Measurements from ENCODE around the gene ZBP1. TPM values are rescaled to one million over a fixed set of nuclear protein-coding genes. Genes with fewer than 3 reads are reported as not detected.
A peak's percentile ranks its signal among the peaks of the same experiment; 100 is the strongest.

ZBP1 gene
- total RNA-seq, 1 experiment from 2014 or later: not detected

GRCh38 chr20:57601211-57601570, 19.0 kb downstream of the ZBP1 start:
- peak; percentile 66 for DNase-seq (ENCODE audit: low read depth)

- peak; percentile 31 for DNase-seq (ENCODE audit: low read depth)
Measured at GRCh38 chr20:57600320-57601210, 19.7 kb downstream of the ZBP1 start.

- DNase-seq (ENCODE audit: low read depth): no peak
Measured at GRCh38 chr20:57598491-57598890, 21.7 kb downstream of the ZBP1 start.

GRCh38 chr20:57598060-57598459, 22.2 kb downstream of the ZBP1 start:
- DNase-seq (ENCODE audit: low read depth): no peak

- DNase-seq (ENCODE audit: low read depth): peak; percentile 30
Measured at GRCh38 chr20:57596998-57597939, 23.0 kb downstream of the ZBP1 start.

- DNase-seq (ENCODE audit: low read depth): no peak
Measured at GRCh38 chr20:57596358-57596757, 23.9 kb downstream of the ZBP1 start.

- DNase-seq (ENCODE audit: low read depth): no peak
Measured at GRCh38 chr20:57595041-57596030, 24.9 kb downstream of the ZBP1 start.

GRCh38 chr20:57594092-57594951, 25.9 kb downstream of the ZBP1 start:
- peak; percentile 51 for DNase-seq (ENCODE audit: low read depth)

- no peak for DNase-seq (ENCODE audit: low read depth)
Measured at GRCh38 chr20:57593134-57593886, 26.9 kb downstream of the ZBP1 start.

GRCh38 chr20:57592263-57593092, 27.7 kb downstream of the ZBP1 start:
- DNase-seq (ENCODE audit: low read depth): no peak

- DNase-seq (ENCODE audit: low read depth): no peak
Measured at GRCh38 chr20:57591289-57592229, 28.7 kb downstream of the ZBP1 start.

- DNase-seq (ENCODE audit: low read depth): no peak
Measured at GRCh38 chr20:57590485-57591288, 29.5 kb downstream of the ZBP1 start.

- no peak for DNase-seq (ENCODE audit: low read depth)
Measured at GRCh38 chr20:57589728-57590484, 30.3 kb downstream of the ZBP1 start.

GRCh38 chr20:57589123-57589727, 31.0 kb downstream of the ZBP1 start:
- DNase-seq (ENCODE audit: low read depth): no peak

- no peak for DNase-seq (ENCODE audit: low read depth)
Measured at GRCh38 chr20:57588596-57588995, 31.6 kb downstream of the ZBP1 start.
